ENCODE data around the gene CEBPG.

CEBPG gene

GRCh38 chr19:33418871-33419787, 45.6 kb downstream of the CEBPG start:
- no peak for DNase-seq (ENCODE audit: extremely low read depth, low read depth)
- H3K4me3 ChIP-seq (replicated peaks; ENCODE audit: low read depth, low read length): no peak overlapping the region
- TF ChIP-seq, protein P1, sequence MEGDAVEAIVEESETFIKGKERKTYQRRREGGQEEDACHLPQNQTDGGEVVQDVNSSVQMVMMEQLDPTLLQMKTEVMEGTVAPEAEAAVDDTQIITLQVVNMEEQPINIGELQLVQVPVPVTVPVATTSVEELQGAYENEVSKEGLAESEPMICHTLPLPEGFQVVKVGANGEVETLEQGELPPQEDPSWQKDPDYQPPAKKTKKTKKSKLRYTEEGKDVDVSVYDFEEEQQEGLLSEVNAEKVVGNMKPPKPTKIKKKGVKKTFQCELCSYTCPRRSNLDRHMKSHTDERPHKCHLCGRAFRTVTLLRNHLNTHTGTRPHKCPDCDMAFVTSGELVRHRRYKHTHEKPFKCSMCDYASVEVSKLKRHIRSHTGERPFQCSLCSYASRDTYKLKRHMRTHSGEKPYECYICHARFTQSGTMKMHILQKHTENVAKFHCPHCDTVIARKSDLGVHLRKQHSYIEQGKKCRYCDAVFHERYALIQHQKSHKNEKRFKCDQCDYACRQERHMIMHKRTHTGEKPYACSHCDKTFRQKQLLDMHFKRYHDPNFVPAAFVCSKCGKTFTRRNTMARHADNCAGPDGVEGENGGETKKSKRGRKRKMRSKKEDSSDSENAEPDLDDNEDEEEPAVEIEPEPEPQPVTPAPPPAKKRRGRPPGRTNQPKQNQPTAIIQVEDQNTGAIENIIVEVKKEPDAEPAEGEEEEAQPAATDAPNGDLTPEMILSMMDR (IDR thresholded peaks at IDR 0.05; ENCODE audit: low read depth, low read length, missing control alignments): no peak

DNA sequence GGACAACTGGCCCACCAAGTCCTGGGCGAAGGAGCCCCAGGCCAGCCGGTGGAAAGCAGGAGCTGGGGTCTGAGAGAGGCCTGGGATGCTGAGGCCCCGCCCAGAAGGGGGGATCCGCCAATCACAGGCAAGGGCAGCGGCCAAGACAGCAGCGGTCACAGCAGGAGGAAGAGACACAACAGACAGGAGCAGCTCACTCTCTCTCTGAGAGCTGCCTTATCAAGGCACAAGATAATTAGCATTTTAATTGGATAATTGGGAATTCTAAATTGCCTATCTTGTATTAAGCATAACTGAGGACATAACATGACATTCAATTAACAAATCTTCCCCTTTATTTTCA, 46.2 kb downstream of the CEBPG start:
- no peak overlapping the region for H3K4me3 ChIP-seq (replicated peaks; ENCODE audit: low read depth, low read length)

DNA sequence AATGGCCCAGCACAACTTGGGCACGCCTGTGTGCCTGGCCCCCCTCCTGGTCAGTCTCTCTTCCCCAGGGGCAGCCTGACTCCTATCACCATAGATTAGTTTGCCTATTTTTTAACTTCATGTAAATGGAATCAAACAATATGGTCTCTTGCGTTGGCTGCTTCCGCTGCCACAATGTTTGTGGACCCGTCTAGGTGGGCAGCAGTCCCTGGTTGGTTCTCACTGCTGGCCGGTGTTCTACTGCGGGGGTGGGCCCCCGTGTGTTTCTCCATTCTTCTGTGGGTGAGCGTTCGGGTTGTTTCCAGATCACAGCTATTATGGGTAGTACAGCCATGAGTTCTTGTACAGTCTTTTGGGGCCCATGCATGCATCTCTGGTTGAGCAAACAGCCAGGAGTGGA, 47.3 kb downstream of the CEBPG start:
- TF ChIP-seq, protein P1 (IDR thresholded peaks at IDR 0.05; ENCODE audit: low read depth, low read length, missing control alignments): no peak
- no peak overlapping the region for H3K4me3 ChIP-seq (replicated peaks; ENCODE audit: low read depth, low read length)
- no peak for DNase-seq (ENCODE audit: extremely low read depth, low read depth)

More for the DNA sequence above, 46.2 kb downstream of the CEBPG start:
- DNase-seq (ENCODE audit: extremely low read depth, low read depth): no peak
- TF ChIP-seq, protein P1 (IDR thresholded peaks at IDR 0.05; ENCODE audit: low read depth, low read length, missing control alignments): no peak

GRCh38 chr19:33421368-33421767, 47.9 kb downstream of the CEBPG start:
- TF ChIP-seq, protein P1 (IDR thresholded peaks at IDR 0.05; ENCODE audit: low read depth, low read length, missing control alignments): no peak
- no peak overlapping the region for H3K4me3 ChIP-seq (replicated peaks; ENCODE audit: low read depth, low read length)
- DNase-seq (ENCODE audit: extremely low read depth, low read depth): no peak

DNA sequence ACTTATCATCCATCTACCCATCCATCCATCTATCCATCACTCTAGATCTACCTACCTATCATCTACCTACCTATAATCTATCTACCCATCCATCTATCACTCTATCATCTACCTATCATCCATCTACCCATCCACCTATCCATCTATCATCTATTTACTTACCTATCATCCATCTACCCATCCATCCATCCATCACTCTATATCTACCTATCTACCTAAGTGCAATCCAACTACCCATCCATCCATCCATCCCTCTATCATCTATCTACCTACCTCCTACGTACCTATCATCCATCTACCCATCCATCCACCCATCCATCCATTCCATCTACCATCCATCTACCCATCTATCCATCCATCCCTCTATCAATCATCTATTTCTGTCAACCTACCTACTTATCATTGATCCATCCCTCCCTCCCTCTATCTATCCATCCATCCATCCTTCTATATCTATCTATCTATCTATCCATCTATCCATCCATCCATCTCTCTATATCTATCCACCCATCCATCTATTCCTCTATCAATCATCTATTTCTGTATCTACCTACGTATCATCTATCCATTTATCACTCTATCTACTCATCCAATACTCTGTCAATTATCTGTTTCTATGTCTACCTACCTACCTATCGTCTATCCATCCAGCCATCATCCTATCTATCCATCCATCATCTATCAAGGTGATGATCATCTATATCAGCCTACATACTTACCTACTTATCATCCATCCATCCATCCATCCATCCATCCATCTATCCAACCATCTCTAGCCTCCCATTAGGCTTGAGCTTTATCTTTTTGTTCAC, 49.1 kb downstream of the CEBPG start:
- H3K4me3 ChIP-seq (replicated peaks; ENCODE audit: low read depth, low read length): no peak overlapping the region
- no peak for DNase-seq (ENCODE audit: extremely low read depth, low read depth)
- TF ChIP-seq, protein P1 (IDR thresholded peaks at IDR 0.05; ENCODE audit: low read depth, low read length, missing control alignments): no peak

GRCh38 chr19:33424181-33424580, 50.7 kb downstream of the CEBPG start:
- TF ChIP-seq, protein P1 (IDR thresholded peaks at IDR 0.05; ENCODE audit: low read depth, low read length, missing control alignments): no peak
- DNase-seq (ENCODE audit: extremely low read depth, low read depth): no peak
- no peak overlapping the region for H3K4me3 ChIP-seq (replicated peaks; ENCODE audit: low read depth, low read length)
